Esophagus muscularis mucosa (tissue), 4 donors: ENCODE results near the gene ZRANB1.

ENCODE experiments used
- CTCF ChIP-seq, 3 experiments: fragments of 200-600 bp in 2 of 3; fragments of 450-650 bp in 1 of 3; sonication (generic) in 2 of 3; IDR thresholded peaks; one replicate each; pipeline ENCODE4 v1.5.1; 2017 to 2019; ENCODE audit warnings: antibody characterized with exemption in 3 of 3, mild to moderate bottlenecking in 2 of 3, moderate library complexity in 1 of 3
- EP300 ChIP-seq: sonication (generic); formaldehyde crosslinking; IDR thresholded peaks from one replicate; pipeline ENCODE4 v1.6.1; 2017; ENCODE audit warnings: antibody characterized with exemption
- POLR2A ChIP-seq: fragments of 450-650 bp; IDR thresholded peaks from one replicate; pipeline ENCODE4 v1.6.1; 2017; ENCODE audit warnings: antibody characterized with exemption, moderate library complexity, mild to moderate bottlenecking, low read depth

GRCh38 chr10:124961248-124961570 is 19.3 kb downstream of the ZRANB1 start:
- TF ChIP-seq CTCF (IDR thresholded peaks at IDR 0.05) = no peak
- no peak for TF ChIP-seq POLR2A
- TF ChIP-seq EP300 = no peak
